Renal pelvis (tissue), 4 donors: Measurements from ENCODE around the gene PMVK. TPM values are rescaled to one million over a fixed set of nuclear protein-coding genes. Genes with fewer than 3 reads are reported as not detected.

Source experiments
- DNase-seq: peaks from one replicate; pipeline ENCODE4 v3.0.0-alpha.2; 2013
- polyA plus RNA-seq, 3 donors: library from polyadenylated mRNA; unstranded; fragments of 120-200 nt; gene quantifications; one replicate each; pipeline ENCODE4 v1.2.1, GENCODE V29; 2013; ENCODE audit not compliant: insufficient read length in 3 of 3

The PMVK gene
- polyA plus RNA-seq, 3 donors: 44.1 to 47.2 (median 44.2) TPM

- DNase-seq: no peak
Observed at GRCh38 chr1:154953611-154954038, 17.1 kb upstream of the PMVK start.

DNA sequence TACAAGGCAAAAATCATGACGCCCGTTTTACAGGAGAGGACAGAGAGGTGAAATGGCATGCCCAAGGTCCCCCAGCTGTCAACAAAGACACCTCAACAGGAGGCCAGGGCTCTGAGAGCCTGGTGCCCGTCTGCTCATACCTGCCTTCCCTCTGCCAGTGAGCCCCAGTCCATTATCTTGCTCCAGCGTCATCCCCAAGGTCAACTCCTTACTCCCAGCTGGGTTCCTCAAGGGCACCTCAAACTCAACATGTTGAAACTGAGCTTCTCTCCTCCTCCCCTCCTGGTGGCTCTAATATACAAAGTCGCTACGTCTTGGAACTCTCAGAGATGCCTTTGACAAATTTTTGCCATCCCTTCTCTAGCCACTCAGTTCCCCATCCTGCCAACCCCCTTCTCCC is 16.1 kb upstream of the PMVK start:
- no peak for DNase-seq

- DNase-seq: no peak
Observed at GRCh38 chr1:154951901-154952657, 15.6 kb upstream of the PMVK start.

DNA sequence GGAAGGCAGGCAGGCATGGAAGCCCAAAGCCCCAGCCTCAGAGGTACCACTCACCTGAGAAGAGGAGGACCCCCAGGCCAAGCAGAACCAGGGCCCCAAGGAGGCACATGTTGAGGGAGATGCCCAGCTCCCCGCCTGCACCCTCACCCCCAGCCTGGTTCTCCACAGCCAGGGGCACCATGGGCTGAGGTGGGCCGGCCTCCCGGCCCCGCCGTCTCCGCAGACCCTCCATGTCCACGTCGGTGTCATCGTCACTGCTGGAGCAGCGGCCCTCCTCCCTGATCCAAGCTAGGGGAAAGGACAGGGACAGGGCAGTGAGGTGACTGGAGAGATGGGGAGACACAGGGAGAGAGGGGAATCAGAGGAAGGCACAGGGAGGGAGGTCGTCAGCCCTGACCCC is 11.6 kb upstream of the PMVK start:
- DNase-seq: no peak

- no peak for DNase-seq
Observed at GRCh38 chr1:154945962-154946850, 9.7 kb upstream of the PMVK start.

DNA sequence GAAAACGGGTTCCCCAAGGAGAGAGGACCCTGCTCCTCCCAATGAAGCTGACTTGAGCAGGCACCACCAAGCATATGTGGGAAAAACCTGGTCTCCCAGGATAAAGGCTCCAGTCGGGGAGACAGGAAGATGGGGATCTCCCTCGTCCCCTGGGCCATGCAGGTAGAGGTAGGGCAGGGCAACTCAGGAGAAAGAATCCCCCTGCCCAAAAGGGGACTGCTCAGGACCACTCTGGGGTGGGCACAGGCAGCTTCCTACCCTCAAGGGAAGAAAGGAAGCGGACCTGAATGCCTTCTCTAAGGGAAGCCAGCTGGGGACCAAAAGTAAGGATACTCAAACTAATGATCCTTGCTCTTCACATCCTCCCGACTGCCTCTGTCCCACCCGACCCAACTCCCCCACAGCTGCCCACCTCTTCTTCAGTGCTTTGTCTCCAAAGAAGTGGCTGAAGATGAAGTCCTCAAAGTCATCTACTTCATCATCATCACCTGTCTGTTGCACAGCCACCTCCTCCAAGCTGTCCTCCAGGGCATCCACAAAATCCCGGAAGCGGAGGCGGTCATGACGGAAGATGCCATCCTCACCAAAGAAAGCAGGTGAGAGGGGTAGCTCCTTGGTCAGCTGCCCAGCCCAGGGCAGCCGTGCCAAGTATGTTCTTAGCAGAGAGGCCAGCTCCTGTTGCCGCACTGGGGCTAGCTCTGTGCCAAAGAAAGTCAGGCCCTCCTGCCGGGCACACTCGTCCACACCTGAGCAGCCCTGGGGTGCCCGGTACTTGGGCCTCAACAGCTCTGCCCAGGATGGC is 8.8 kb upstream of the PMVK start:
- no peak for DNase-seq

- no peak for DNase-seq
Observed at GRCh38 chr1:154944401-154945159, 8.1 kb upstream of the PMVK start.

DNA sequence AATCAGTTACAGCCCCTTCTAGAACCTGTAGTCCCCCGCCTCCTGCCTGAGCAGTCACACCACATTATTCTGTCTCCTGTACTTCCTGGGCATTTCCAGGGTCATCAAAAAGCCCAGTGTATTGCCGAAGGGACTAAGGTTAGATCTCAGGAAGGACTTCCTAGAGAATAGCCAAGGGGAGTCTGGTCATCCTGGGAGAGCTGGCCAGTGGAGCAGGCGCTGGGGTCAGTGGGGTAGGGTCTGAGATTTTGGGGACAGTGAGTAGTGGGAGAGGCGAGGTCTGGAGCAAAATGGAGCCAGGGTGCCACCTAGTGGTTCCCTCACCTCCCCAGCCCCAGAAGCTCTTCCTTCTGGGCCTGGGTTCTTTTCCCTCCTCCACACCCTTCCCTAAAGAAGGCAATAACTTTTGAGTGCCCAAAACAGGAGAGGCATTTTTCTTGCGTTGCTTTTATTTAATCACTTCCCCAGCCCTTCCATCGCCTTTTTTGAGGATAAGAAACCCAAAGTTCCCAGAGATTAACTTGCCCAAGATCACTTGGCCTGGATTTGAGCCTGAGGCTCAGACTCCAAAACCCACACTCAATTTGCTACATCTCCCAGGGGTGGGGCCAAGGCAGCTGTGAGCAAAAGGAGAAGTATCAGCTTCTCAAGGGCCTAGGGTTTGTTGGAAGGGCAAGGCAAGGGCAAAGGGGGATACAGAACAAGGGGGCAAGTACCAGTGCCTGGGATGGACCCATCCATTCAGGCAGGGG is 7.3 kb upstream of the PMVK start:
- no peak for DNase-seq

DNA sequence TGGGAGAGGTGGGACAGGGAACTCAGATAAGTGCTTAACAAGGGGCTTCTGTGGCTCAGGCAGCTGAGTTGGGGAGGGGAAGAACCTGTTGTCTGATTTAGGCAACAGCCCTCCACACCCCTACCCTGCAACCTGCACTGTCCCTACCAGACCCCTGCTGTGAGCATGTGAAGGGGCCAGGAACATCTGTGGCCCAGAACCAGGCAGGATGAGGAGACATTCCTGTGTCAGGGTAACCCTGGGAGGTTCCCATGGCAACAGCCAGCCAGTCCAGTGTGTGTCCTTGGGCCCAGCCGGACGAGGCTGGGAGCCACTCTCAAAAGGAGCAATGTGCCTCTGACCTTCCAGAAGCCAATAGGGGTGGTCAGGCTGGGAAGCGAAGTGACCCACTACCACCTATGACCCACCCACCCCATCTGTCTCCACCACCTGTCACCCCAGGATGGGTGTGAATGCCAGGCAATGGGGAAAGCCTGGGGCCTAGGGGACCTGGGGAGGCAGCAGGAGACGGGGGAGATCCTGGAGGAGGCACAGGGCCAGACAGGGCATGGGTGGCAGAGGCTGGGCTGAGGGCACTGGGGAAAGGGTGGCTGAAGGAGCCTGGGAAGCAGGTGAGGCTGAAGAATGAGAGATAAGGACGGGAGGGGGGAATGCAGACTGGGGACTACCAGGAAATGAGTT is 5.0 kb upstream of the PMVK start:
- DNase-seq: no peak

DNA sequence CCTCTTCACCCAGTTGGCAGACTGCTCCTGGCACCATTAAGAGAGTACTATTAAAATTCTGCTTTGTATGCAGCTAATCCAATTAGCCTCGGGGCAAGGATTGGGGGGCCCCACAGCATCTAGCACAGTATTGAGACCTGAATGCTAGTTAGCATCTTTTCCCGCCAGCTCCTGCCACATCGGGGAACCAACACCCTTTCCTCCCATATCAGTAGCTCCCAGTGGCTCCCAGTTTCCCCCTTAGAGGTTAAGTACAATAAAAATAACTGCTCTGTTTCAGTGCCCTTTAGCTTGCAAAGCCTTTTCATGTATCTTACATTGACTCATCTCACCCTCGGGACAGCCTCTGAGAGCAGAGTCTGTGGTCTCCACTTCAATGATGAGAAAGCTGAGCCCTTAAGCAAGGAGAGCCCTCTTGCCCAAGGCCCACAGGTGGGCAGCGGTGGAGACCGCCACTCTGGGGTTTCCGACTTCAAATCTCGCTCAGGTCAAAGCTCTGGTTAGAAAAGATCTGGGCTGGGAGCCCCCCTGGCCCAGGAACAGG is 4.2 kb upstream of the PMVK start:
- DNase-seq: no peak

DNA sequence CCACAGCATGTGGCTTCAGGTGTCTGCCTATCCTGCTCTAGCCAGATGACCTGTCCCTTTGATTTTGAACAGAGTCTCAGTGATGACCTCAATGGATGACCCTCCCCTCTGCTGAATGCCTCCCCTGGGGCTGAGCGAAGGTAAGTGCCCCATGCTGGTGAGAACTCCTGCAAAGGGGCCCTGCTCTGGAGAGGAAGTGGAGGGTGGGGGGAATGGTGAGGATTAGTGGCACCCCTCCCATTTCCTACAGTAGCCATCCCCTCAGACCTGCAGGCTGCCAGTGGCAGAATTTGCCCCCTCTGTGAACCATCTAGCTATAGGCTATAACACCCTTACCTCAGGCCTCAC is 3.7 kb upstream of the PMVK start:
- no peak for DNase-seq

- no peak for DNase-seq
Observed at GRCh38 chr1:154938604-154939399, 2.3 kb upstream of the PMVK start.

DNA sequence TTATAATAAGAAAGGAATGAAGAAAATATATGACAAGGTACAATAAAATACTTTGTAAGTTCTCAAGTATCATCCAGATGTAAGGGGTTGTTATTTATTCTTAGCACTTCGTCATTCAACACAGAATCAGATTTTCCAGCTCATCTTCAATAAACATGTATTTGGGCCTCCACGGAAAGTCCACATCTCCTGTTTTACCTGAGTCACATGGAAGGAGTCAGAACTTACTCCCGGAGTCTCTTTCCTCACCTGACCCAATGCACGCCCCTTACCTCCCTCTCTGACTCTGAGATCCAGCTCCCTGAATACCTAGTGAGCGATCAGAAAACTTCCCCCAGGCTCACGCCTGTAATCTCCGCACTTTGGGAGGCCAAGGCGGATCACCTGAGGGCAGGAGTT is 1.5 kb upstream of the PMVK start:
- no peak for DNase-seq

DNA sequence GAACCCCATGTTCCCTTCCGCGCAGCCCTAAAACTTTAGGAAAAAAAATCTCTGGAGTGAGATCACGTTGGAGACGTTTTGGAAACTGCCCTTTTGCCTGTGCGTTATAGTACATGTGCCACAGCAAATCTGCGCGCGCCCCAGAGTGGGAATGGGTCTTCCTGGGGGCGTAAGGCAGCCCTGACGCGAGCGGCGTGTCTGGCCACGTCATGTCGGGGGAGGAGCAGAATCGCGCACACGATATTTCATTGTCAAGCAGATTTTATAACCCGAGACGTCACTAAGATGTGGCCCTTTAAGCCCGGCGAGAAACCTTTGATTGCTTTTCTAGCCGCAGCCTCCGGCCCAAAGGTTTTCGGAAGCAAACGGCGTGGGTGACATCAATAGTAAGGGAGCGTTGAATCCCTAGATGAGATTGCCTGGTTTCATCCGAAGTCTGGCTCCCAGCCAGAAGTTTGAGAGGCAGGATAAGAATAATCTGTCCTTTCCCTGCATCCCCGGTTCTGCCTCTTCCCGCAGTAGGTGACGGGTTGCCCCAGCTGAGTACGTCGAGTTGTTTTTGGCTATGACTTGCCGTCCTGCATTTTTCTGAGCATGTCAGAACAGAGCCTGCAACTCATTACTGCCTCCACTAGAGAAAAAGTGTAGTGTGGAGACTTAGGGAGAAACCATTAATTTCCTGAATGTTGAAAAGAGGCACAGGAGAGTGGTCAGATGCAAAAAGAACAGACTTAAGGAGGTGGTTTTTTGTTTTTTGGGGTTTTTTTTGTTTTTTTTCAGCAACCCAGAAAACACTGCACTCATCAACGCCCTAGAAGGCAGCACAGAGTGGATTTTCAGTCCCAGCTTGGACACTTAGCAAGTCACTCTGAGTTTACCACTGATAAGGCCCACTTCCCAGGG is 817 bp upstream of the PMVK start:
- peak; percentile 95 for DNase-seq

- no peak for DNase-seq
Observed at GRCh38 chr1:154935749-154936554, 567 bp downstream of the PMVK start.

DNA sequence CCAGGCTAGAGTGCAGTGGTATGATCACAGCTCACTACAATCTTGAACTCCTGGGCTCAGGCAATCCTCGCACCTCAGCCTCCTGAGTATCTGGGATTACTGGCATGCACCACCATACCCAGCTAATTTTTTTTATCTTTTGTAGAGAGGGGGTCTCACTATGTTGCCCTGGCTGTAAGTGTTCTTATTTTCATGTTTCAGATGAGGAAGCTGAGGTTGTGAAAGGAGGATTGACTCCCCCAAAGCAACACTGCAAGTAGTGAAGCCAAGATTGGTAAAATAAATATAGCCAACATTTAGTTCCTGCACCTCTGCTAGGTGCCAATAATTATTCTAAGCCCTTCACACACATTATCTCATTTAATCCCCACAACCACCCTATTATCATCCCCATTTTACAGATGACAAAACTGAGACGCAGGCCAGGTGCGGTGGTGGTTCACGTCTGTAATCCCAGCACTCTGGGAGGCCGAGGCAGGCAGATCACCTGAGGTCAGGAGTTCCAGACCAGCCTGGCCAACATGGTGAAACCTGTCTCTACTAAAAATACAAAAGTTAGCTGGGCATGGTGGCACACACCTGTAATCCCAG is 2.1 kb downstream of the PMVK start:
- DNase-seq: no peak
